CD1c-positive myeloid dendritic cell (primary cell): ENCODE measurements around the gene PANK3.
"Not testable (repeated sequence)": the region's sequence is repeated elsewhere in the genome, so short reads cannot be mapped to it uniquely, and the experiment has no call there.

Experiments
- DNase-seq: peaks from one replicate; pipeline ENCODE4 v3.0.0-alpha.2; 2016; ENCODE audit errors: extremely low spot score

The PANK3 gene

DNA sequence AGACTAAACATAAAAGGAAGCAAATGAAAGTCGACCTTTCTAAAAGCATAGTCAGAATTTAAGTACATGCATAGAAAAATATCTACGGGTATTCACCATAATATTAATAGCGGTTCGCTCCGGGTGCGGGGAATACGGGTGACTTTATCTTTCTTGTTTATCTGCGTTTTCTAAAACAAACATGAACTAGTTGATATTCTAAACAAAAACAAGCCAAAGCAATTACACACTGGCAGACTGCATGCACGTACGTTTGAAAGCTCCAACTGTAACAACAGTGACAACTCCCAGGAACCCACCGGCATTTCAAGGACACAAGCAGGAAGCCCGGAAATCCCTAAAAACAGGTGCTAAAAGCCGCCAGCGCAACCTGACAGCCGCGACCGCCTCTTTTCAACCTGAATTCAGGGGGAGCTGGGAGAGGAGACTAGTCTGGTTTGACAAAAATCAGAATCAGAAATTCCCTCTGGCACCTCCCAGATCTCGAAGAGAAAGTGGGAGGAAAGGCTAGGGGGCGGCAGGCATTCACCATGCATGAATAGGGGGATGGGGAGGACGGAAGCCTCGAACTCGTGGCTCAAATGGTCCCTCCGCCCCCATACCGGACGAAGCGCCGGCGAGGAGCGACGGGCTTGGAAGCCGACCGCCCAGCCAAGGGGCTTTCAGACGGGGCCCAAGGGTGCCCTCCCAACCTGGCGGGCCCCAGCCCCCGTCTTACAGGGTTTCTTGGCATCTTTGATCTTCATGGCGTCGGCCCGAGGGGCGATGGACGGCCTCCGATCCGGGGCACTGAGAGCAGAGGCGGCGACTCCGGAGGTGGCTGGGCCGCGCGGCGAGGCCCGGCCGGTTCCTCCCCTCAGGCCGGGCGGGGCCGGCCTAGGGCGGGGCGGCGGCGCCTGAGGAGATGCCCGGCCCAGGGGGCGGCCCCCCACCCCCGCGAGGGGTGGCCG, at the start of gene PANK3:
Gene PANK3 (minus strand): TSS at position 831 of the 950 bp plus-strand sequence. CDS start 85 bp downstream, at position 746.
- DNase-seq = peak; percentile 91

DNA sequence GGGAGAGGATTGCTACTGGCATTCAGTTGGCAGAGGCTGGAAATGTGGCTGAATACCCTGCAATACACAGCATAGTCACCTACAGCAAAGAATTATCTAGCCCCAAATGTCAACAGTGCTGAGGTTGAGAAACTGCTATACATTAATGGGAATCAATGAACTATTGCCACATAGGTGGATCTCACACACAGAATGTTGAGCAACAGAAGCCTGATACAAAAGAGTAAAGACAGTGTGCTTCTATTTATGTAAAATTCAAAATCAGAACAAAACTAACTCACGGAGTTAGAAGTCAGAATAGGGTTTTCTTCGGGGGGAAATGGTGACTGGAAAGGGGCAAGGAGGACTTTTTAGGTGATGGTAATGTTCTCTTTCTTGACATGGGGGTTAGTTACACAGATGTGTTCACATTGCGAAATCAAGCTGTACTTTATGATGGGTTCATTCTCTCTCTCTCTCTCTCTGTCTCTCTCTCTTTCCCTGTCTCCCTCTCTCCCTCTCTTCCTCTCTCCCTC, 45.7 kb upstream of the PANK3 start:
- no peak for DNase-seq

DNA sequence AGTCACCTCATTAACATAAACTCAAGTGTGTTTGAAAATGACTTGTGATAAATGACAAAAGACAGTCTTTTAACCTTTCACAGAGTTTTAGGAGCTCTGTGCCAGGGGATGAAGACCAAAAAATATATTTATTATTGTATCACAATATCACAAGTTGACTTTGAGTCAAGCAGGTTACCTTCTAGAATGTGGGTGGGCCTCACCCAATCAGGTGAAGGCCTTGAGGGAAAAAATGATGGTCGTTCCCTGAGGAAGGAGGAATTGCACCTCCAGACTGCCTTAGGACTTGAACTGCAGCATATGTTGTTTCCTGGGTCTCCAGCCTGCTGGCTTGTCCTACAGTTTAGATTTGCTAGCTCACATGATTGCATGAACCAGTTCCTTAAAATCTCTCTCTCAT, 41.6 kb upstream of the PANK3 start:
- no peak for DNase-seq

DNA sequence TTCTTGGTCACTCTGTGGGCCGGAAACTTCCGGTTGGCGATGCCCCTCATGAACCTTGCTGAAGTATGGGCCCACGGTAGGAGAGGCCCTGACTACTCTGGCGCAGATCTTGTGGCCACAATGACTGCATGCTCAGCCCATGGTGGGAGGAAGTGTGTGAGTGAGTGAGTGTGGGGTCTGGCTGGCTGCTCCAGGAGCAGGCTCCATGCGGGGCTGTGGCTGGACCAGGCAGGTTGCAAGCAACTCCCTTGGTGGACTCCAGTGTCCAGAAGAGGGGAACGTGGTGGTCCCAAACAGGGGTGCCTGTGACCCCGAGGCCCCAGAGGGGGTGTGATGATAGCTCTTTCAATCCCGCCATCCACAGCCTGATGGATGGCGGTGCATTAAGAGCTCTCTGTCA, 35.5 kb upstream of the PANK3 start:
- DNase-seq = no peak

DNA sequence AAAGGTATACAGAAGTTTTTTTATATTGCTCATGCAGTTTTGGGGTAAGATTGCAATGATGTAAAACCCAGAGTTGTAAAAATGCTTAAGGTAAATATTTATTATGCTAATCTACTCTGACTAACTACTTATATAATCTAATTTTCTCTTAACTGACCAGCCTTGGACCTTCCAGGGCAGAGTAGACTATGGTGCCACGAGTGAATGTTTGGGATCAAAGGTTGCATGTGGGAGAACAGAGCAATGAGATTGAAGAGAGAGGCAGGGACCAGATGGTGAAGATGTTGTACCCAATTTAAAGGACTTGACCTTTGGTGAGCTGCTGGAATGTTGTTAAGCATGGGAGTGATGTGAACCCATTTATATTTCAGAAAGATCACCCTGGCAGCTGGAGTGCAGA, 34.8 kb upstream of the PANK3 start:
- DNase-seq = no peak

DNA sequence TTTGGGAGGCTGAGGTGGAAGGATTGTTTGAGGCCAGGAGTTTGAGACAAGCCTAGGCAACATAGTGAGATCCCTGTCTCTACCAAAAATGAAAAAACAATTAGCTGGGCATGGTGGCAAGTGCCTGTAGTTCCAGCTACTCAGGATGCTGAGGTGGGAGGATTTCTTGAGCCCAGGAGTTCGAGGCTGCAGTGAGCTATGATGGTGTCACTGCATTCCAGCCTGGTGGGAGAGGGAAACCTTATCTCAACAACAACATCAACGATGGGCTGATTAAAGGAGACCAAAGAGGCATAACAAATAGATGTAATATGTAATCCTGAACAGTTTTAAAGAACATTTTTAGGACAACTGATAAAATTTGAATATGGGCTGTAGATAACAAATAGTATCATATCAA, 34.2 kb upstream of the PANK3 start:
- no peak for DNase-seq

DNA sequence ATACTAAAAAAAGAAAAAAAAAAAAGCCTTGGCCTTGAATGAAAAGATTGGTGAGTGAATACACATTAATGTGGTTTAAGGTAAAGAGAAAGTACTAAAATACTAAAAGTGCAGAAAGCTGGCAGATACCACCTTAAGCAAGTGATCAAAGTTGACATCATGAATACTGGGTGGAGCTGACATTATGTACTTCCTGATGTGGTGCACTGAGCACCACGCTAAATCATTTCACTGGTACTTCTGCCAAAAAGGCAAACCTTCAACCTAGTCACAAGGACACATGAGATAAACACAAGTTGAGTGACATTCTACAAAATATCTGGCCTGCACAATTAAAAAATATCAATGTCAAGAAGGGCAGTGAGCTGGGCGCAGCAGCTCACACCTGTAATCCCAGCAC, 33.8 kb upstream of the PANK3 start:
- DNase-seq = peak; percentile 22

DNA sequence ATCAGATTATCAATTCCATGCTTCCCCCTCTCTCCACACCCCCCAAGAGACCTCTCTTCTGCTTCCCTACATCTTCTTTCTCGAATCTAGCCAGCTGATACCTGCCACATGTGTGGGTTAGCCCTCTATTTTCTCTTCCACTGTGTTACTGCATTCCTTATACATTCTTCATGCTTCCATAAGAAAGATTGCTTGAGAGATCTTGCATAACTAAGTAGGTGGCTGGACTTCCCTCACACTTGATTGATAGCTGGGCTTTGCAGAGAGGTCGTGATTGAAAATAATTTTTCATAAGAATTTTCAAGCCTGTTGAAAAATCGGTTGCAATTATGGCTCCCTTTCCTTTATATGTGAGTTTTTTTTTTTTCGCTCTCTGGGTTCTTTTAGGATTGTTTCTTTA, 33.0 kb upstream of the PANK3 start:
- DNase-seq = no peak

DNA sequence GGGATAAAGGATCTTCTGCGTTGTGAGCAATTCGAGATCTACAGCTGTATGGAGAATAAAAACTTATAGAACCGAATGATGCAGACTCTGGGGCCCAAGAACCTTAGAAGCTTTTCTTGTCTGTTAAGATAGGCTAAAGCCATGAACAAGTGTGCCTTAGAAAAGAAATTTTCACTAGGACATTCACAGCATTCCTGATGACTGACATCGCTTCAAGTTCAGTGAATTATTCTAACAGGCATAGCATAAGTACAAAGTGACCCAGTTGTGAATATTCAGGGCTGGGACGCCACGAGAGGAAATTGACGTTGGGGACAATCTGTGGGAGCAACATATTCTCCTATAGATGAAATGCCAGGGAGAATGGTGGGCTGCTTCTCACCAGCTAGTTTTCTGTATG, 32.0 kb upstream of the PANK3 start:
- DNase-seq = no peak

DNA sequence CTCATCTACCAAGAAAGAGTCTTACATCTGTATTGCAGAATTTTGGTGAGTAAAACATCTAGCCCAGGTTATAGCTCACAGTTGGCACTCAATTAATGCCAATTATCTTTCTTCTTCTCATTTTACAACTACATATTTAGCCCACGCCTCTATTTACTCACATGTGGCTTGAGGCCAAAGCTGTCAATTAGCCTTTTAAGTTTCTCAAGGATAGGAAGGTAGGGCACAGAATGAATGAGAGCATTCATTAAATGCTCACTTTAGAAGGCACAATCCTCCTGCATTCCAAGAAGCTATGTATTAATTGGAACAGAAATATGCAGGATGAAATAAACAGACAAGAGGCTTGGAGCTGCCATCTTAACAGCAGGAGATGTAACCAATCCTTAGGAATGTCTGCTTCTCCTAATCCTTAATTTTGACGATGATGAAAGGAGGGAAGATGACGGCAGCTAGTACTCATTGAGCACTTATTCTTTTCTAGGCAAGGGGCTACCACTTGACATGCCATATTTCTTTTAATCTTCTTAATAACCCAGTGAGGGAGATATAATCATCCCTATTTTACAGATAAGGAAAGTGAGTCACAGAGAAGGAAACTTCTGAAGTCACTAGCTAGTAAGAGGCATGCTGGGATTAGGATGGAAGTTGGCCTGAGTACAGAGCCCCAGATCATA, 30.8 kb upstream of the PANK3 start:
- DNase-seq = no peak

DNA sequence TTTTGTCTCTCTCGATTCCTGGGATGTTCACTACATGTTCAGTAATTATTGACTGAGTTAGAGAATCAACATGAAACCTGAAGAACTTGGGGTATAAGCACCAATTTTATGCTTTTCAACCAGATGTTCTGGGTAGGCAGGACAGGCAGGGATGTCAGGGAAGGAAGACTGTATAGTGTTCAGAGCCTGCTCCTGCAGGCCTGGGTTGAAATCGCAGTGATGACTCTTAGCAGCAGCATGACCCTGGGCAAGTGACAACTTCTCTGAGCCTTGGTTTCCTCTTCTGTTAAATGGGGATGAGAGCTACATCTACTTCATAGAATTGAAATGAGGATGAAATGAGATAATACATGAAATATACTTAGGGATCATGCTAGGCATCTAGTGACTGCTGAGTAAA, 29.7 kb upstream of the PANK3 start:
- DNase-seq = no peak

DNA sequence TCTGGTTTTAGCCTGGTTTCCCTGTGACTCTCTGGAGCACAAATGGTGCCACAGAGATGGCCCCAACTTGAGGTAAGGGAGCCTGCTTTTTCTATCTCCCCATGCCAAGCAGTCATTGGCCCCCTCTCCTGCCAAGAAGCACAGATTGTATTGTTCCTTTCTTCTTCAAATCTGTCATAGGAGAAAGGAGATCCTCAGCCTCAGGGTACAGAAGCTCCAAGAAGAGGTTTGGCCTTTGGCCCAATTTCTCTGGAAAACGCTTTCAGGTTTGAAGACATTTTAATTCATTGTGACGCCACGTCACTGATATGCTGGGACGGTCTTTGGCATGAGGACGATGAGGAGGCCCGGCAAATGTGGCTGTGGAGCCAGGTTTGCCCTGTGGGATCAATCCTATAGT, 29.2 kb upstream of the PANK3 start:
- DNase-seq = no peak

DNA sequence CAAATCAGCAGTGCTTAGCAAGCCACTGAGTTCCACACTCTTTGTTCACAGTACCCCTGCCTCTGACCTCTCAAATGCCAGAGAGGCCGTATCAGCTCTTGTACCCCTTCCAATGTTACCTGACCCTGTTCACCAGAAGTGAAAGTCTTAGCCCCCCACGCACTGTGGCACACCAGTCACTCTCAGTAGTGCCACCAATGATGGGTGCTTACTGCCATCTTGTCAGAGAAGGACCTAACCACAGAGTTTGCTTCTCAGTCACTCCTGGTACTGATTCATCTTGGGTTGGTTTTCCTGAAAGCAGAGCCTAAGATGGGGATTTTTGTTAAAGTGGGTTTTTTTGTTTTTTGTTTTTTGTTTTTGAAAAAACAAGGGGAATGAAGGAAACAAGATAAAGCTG, 28.8 kb upstream of the PANK3 start:
- DNase-seq = no peak

DNA sequence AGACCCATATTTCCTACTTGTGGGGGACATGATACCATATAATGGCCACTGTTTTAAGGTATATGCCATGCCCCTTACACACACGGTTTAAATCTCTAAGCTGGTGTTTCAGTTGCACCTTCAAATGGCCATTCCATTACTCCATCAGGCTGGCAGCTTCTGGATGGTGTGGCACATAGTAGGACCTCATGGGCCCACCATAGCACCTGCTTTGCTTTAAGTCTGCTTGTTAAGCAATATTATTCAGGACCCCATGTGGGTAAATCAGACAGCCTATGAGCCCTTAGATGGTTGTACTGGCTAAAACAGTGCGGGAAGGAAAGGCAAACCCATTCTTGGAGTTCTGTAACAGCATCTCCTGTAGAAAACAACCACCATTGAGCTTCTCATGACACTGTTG, 27.4 kb upstream of the PANK3 start:
- no peak for DNase-seq

DNA sequence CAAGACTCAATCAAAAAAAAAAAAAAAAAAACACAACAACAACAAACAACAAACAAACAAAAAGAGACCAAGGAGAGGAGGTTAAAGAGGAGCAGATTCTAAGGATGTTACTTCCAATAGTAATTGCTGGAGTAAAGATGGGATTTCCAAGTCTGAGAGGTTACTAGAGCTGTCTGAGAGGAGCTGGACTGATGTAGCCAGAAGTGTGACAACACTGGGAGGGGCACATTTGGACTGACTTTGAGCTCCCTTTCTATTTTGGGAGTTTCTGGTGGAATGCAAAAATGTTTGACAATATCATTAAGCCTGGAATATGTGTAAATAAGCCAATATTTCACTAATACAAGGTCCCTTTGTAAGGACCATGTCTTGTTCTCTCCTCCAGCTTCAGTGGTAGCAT, 25.3 kb upstream of the PANK3 start:
- no peak for DNase-seq

DNA sequence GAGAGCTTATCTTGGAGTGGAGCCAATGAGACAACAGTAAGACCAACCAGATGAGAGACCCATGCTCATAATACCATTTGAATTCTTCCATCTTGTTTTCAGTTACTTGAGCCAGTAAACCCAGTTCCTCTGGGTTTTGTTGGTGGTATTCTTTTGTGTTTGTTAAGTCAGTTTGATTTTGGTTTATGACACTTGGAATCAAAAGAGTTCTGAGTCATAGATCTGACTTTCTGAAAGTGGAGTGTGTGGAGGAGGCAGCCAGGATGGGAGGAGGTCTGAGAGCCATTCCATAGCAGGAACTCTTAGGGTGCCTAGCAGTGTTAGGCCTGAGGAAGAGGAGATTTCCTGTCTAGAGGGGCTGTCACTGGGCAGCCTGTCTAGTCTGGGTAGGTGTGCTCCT, 24.6 kb upstream of the PANK3 start:
- no peak for DNase-seq

DNA sequence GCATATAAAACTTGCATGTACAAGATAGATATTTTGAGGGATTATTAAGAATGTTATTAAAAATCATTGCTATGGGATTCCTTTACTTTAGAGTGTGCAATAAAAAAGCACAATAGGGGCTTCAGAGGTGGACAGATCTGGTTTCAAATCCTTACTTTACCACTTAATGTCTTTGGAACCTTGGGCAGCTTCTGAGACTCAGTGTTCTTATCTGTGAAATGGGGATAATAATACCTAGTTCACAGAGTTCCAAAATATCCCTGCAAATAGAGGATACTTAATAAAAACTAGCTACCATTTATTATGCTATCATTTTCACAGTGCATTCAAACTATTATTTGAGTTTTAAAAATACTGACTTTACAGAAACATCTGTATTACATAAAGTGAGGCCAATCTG, 23.3 kb upstream of the PANK3 start:
- no peak for DNase-seq

DNA sequence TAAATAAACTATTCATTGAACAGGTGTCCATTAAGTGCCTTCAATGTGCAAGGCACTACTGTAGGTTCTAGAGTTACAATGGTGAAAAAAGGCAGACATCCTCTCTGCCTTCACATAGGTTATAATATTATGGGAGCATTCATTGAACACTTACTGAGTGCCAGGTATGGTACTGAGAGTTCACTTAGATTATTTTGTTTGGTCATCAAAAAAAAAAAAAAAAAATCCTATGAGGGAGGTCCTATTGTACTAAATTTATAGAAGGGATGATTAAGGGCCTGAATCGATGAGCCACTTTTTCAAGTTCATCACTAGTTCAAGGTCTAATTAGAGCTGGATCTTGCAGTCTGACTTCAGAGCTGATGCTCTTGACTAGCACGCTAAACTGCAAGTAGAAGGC, 22.8 kb upstream of the PANK3 start:
- DNase-seq = no peak

DNA sequence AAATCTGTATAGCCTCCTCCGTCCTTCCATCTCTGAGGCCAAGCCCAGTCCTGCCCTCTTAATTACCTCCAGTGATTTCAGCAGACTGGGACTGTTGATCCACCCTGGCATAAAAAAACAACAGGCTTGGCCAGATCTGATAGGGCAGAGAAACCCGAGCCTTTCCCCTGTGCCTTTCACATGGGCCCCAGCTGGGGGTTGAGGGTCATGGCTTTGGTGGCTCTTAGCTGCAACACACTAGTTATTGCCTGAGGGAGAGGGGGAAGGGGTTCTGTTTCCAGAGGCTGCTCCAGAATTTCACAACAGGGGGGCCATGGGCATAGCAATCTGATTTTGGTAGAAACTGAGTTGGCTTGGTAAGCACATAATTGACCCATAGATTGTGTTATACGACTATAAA, 21.2 kb upstream of the PANK3 start:
- no peak for DNase-seq

DNA sequence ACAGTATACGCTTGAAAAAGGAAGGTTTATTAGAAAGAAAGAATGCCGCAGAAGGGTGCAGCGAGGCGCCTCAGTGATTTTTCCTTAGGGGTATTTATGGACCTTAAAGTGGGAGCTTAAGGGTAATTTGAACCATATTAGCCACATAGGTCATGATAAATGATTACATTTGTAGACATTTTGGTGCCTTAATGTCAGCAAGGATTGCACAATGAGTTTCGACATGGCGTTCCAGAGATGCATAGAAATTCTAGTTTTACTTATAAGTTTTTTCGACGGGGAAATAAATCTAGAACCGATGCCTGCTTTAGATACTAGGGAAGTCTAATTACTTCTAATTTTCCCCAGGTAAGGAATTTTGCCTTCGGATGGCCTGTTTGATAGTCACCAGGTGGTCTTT, 20.7 kb upstream of the PANK3 start:
- no peak for DNase-seq

DNA sequence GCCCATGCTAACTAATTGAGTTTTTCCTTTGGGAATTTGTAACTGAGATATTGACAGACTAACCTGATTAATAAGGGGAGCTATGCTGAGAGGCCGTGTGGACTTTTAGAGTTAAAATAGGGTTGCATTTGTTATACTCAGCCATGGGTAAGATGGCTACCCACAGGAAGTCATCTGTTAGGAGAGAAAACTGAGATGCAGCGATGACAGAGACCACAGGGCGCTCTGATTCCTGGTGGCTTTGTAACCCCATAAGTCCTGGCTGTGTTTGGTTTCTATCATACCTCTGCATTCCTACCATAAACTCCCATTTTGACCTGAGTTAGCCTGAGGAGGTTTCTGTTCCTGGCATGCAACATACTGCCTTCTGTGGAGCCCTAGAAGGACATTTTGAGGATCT, 19.5 kb upstream of the PANK3 start:
- DNase-seq = no peak

DNA sequence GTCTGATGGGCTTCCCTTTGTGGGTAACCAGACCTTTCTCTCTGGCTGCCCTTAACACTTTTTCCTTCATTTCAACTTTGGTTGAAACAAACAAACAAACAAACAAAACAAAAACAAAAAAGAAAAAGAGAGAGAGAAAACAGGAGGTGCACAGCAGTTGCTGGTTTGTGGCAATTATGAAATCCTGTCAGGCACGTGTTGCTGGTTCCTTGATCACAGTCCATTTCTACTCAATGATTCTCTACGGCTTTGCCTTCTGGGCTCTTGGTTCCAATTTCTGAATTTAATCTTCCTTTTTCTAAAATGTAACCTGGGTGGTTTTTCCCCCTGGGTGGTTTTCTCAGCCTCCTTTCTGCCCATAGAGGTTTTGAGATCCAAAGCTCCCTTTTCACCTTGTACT, 17.8 kb upstream of the PANK3 start:
- no peak for DNase-seq

DNA sequence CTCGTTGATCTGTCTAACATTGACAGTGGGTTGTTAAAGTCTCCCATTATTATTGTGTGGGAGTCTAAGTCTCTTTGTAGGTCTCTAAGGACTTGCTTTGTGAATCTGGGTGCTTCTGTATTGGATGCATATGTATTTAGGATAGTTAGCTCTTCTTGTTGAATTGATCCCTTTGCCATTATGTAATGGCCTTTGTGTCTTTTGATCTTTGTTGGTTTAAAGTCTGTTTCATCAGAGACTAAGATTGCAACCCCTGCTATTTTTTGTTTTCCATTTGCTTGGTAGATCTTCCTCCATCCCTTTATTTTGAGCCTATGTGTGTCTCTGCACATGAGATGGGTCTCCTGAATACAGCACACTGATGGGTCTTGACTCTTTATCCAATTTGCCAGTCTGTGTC, 17.0 kb upstream of the PANK3 start:
- not testable (repeated sequence) for DNase-seq
